Smooth muscle cell of bladder (primary cell): Measurements from ENCODE around the gene SLC6A5. TPM values are rescaled to one million over a fixed set of nuclear protein-coding genes. Genes with fewer than 3 reads are reported as not detected.

Experiments
- total RNA-seq: library from RNA; depleted of rRNA; stranded (reverse); fragments of >200 nt; gene quantifications from 2 replicates; pipeline ENCODE4 v1.2.3, GENCODE V29; 2014

Gene SLC6A5
- under 0.01 TPM in 1 of 2 replicates, not detected in the other for total RNA-seq

GRCh38 chr11:20599221-20600019 is at the start of gene SLC6A5:
TSS of gene SLC6A5 (plus strand) at chr11:20599608. CDS start at chr11:20599673, 65 bp downstream.

GRCh38 chr11:20668844-20669819 is 69.7 kb downstream of the SLC6A5 start, which contains the start of gene NELL1:
TSS of gene NELL1 (plus strand) at chr11:20669586.

Other genes starting within 250 kb of the SLC6A5 start
- gene HTATIP2, start 235.9 kb upstream of the SLC6A5 start, total RNA-seq, result 41.1 and 67.2 TPM in 2 replicates
- 12.9 and 13.7 TPM in 2 replicates for gene PRMT3, start 211.9 kb upstream of the SLC6A5 start, total RNA-seq
- gene NELL1, start 70.0 kb downstream of the SLC6A5 start, total RNA-seq, result not detected in 2 replicates